OCI-M2 (cell line): ENCODE data around the gene SEMA5A.

Experiments
- DNase-seq: peaks from one replicate; lab custom pipeline; 2025; ENCODE audit not compliant: unreplicated experiment; lab: John Stamatoyannopoulos, UW

Gene SEMA5A

DNA sequence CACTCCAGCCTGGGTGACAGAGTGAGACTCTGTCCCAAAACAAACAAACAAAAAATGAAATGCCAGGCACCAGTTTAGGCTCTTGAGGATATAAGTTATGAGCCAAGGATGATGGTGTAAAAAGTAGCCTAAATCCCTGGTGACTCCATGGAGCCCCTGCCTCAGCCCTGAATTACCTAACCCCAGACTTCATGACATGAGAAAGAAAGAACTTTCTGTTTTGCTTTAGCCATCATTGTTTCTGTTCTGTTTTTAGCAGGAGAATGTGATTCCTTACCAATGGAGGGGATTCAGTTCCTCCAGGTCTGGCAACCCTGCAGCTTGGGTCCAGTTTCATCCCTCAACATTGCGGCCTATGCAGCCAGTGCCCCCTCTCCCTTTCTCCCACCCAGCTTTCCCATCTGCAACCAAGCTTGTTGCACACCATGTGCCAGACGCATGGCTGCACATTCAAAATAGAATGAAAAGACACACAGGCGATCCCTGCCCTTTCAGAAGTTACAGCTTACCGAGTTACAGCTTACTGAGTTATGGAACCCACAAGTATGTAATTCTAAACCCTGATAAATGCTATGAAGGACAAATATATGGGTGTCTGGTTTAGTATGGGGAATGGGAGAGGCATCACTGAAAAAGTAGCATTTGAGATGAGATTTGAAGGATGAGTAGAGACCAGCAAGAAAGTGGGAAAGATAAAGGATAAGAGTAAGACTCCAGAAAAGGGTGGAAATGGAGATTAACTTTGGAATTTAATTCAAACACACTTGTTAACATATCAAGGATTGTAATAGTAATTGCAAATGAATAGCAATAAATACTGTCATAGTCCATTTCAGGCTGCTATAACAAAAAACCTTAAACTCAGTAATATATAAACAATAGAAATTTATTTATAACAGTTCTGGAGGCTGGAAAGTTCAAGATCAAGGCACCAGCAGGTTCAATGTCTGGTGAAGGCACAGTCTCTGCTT is 6.0 kb upstream of the SEMA5A start:
- DNase-seq, result no peak

GRCh38 chr5:9549941-9550340 is 4.1 kb upstream of the SEMA5A start:
- DNase-seq, result no peak

GRCh38 chr5:9547122-9547947 is 1.5 kb upstream of the SEMA5A start:
- no peak for DNase-seq

GRCh38 chr5:9545136-9545991 is 511 bp downstream of the SEMA5A start:
- DNase-seq, result no peak

DNA sequence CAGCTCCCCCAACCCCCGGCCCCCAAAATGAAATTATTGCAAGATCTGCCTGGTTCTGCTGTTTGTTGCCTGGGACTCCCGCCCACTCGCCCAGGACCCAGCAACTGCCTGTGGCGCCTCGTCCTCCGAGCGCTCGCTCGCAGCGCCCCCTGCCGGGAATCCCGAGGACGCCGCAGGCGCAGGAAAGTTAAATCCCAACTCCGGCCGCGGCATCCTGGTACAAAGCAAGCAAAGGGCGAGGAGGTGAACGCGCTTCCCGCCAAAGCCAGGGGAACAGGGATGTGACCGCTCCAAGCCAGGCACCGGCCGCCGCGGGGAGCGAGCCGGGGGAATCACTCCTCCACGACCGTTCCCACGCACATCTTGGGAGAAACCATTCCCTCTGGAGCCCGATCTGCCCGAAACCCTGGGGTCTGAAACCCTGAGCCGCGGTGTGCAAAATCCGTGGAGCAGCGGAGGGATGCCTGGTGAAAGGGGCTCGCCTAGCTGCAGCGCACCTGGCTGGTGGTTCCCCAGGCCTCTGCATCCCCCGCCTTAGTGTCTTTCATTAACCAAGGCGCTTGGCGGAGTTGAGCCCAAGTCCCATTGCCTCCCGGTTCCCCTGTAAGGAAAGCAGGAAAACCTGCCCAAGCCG is 1.3 kb downstream of the SEMA5A start:
- no peak for DNase-seq

DNA sequence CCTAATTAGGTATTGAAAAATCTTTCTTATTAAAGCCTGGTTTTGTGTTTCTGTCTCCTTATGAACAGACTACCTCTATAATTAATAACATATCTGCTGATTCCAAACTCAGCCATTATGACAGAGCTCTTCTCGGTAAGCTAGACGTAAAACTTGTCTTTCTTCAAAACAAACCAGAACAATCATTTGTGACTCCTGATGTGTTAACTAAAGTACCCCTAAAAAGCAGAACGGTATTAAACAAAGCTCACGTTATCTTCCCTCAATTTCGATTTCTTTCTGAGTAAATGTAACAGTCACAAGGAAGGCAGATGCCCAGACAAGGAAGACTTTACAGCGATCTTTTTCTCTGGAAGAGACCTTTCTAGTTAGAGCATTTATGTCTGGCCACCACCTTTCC is 1.8 kb downstream of the SEMA5A start:
- DNase-seq, result no peak

DNA sequence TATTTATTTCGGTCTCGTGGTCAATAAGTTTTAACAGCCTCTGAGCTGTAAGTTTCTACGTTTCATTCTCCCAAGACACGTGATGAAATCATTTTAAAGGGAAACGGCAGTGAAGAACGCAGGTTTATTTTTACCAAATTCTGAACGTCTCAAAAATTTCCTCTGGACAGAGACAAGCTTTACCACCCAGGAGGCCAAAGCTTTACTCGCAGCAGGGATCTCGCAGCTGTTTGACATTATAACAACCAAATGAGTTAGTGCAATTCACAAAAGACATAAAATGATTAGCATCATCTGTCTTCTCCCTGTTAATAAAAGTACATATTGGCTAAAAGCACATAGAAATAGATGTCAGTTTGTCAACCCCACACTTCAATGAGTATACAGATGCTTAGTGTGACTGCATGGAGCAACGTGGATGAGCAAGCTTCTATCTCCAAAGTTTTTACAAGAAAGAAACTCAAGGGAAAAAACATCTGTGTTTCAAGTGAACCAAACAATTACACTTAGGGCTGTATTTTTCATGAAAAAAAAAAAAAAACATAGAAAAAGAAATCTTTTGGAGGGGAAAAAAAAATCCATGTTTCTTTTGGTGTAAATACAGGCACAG is 2.5 kb downstream of the SEMA5A start:
- no peak for DNase-seq

- DNase-seq, result no peak
Measured at GRCh38 chr5:9540791-9541190, 5.1 kb downstream of the SEMA5A start.

GRCh38 chr5:9538504-9538903 is 7.4 kb downstream of the SEMA5A start:
- no peak for DNase-seq

- no peak for DNase-seq
Measured at GRCh38 chr5:9537223-9538141, 8.4 kb downstream of the SEMA5A start.

- DNase-seq, result no peak
Measured at GRCh38 chr5:9536717-9537116, 9.2 kb downstream of the SEMA5A start.

DNA sequence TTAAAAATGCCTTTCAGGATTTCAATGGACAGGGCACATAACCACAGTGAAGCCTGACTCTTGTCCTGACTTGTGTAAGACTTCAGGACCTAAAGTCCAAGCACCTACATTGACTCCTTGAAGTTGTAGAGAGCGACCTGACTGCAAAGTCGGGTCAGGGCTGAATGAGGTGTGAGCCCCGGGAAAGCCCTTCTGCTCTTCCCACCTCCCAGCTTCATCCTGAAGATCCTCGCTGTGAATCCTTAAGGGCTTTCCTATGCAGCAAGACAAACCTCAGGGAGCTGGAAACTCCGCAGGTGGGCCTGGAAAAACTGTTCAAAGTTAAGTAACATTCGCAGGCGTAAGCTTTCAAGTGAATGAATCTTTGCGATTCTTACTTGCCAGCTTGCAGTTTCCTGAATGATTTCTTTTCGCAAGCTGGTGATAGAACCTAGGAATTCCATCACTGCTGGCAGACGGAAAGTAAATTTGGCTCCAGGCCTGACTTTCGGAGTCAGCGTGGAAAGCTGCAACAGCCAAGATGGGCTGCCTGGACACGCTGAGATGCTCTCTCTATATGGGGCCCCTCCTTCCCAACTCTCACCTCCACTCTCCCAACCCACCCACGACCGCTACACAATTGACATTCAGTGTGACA is 10.9 kb downstream of the SEMA5A start:
- no peak for DNase-seq

DNA sequence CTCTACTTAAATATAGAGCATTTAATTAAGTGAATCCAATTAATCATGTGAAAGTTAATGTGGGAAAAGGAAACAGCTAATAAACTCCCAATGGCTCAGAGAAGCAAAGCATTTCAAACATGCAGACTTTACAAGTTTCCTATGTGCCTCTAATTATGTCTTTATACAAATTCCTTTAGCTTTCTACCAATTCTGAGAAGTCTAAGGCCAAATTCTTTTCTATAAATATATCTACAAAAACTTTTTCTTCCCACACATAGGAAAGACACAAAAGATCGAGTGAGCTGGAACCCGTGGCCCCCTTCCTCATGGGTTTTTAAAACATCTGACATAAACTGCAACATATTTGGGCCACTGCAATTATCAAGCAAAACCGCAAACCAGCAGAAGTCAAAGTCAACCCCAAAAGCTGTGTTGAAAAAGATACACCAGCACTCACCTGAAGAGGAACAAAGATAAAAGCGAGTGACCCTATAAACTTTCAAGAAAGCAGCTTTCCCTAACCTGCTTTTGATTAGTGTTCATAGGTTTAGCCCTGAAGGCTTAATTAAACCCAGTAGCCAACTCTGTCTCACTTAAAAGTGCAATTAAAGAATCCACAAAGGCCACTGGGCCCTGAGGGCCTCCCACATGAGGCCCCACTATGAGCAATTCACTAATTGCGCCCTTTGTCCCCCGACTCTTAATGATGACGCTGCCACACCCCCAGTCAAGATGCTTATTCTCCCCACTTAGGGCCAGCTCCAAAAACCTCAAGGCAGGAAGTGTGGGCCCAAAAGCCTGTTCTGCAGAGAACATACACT is 12.1 kb downstream of the SEMA5A start:
- no peak for DNase-seq

- DNase-seq, result no peak
Measured at GRCh38 chr5:9533096-9533495, 12.8 kb downstream of the SEMA5A start.

DNA sequence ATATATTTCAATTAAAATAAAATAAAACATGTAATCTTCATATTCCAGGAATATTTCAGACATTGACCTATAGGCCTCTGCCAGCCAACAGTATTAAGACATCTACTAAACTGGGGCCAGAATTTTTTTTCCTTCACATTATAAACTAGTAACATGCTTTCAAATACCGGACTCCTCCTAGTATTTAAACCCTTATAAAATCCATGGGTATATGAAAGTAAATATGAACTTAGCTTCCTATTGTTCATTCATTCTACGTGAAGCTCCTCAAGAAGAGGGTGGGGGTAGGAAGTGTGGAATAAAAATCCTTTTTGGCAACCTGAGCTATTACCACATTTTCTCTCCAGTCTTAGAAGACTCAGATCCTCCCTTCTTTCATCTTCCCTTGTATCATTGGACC is 16.4 kb downstream of the SEMA5A start:
- DNase-seq, result no peak

DNA sequence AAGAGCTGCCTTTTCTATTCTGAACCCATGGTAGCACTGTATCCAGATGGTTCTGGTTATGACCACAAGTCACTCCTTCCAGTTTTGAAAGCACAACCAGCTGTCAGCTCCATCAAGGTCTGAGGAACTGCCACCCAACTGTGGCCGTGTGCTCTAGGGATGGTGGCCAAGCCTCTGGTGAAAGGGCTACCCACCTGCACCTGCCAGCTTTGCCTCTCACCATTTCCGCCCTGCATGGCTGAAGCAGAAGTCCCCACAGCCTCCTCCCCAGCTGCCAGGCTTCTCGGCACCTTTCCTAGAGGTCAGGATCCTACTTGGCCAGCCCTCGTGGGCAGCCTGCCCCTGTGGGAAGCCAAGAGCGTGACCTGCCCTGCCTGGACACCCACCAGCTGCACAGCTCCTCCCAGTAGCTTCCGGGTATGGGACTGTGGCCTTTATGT is 16.8 kb downstream of the SEMA5A start:
- no peak for DNase-seq

- DNase-seq, result no peak
Measured at GRCh38 chr5:9524941-9525340, 20.9 kb downstream of the SEMA5A start.
